HepG2 (cell line): Measurements from ENCODE around the gene CAMSAP1. TPM values are rescaled to one million over a fixed set of nuclear protein-coding genes. Genes with fewer than 3 reads are reported as not detected.

Source experiments
- ATAC-seq: fragments of 200-7000 bp; cut with Tn5 transposase; 3 replicates; pipeline ENCODE4 v1.9.1; 2020; ENCODE audit warnings: mild to moderate bottlenecking, moderate library complexity
- BruUV-seq: library from RNA; stranded (reverse); fragments of 400-500 nt; replicated peaks from 2 replicates; lab custom pipeline; 2021; lab: Mats Ljungman, UMichigan
- CTCF ChIA-PET: fragments of 300-600 bp; formaldehyde crosslinking; extraction: SDS; loops from one replicate; lab custom pipeline; 2021; ENCODE audit warnings: low total read pairs, inconsistent platforms, low intra/inter-chr PET ratio; lab: Yijun Ruan, JAX
- POLR2A ChIA-PET: fragments of 350-600 bp; sonication (Branson Sonifier 250); formaldehyde crosslinking; loops from one replicate; lab custom pipeline; 2020; ENCODE audit warnings: antibody characterized with exemption, inconsistent platforms; lab: Yijun Ruan, JAX
- DNase-seq: peaks from one replicate; pipeline ENCODE4 v3.0.0-alpha.2; 2015; ENCODE audit warnings: low spot score
- FAIRE-seq: peaks from 3 replicates; lab custom pipeline; 2011; peaks lifted over from hg19 to GRCh38; lab: Jason Lieb, UNC
- H2AFZ ChIP-seq: one replicate; pipeline ENCODE4 v1.6.1; 2011; ENCODE audit warnings: low read length, inconsistent platforms
- H3K27ac ChIP-seq: fragments of 300-600 bp; 3 replicates; pipeline ENCODE4 v1.8.0; 2011; ENCODE audit warnings: mixed run types, mild to moderate bottlenecking, mixed read lengths, low read length, inconsistent platforms; ENCODE audit not compliant: insufficient read depth; ENCODE audit errors: extremely low read length
- H3K27me3 ChIP-seq, 2 experiments: fragments of 200-600 bp in 1 of 2; 2 replicates in 1 of 2; 3 replicates in 1 of 2; pipeline versions ENCODE4 v1.6.0 to v1.8.0; 2011; ENCODE audit warnings: low read length in 2 of 2, mild to moderate bottlenecking in 2 of 2, moderate library complexity in 2 of 2, inconsistent platforms in 1 of 2; ENCODE audit not compliant: insufficient read depth in 2 of 2, control insufficient read depth in 1 of 2
- H3K36me3 ChIP-seq, 2 experiments: fragments of 200-600 bp in 1 of 2; replicated peaks in 1 of 2; 2 replicates in 1 of 2; 3 replicates in 1 of 2; pipeline versions ENCODE4 v1.5.1 to v1.8.0; 2011; ENCODE audit warnings: low read length in 2 of 2, inconsistent platforms in 1 of 2; ENCODE audit not compliant: insufficient read depth in 2 of 2, control insufficient read depth in 1 of 2
- H3K4me1 ChIP-seq: 2 replicates; pipeline ENCODE4 v1.5.1; 2012; ENCODE audit warnings: low read length, inconsistent platforms; ENCODE audit not compliant: insufficient read depth
- H3K4me2 ChIP-seq: 2 replicates; pipeline ENCODE4 v1.6.0; 2011; ENCODE audit warnings: low read depth, low read length, inconsistent platforms
- H3K4me3 ChIP-seq, 3 experiments: fragments of 200-600 bp in 1 of 3; sonication (generic), shearing (Covaris generic) in 1 of 3; replicated peaks in 1 of 3; 2 replicates each; pipeline ENCODE4 v1.5.1; 2011 to 2016; ENCODE audit warnings: low read length in 3 of 3, inconsistent platforms in 2 of 3, low read depth in 2 of 3, mild to moderate bottlenecking in 2 of 3, control low read depth in 1 of 3, mixed read lengths in 1 of 3; ENCODE audit not compliant: insufficient read depth in 1 of 3
- H3K79me2 ChIP-seq: one replicate; pipeline ENCODE4 v1.6.1; 2011; ENCODE audit warnings: low read length, inconsistent platforms; ENCODE audit not compliant: insufficient read depth
- H3K9ac ChIP-seq: 2 replicates; pipeline ENCODE4 v1.6.0; 2011; ENCODE audit warnings: mild to moderate bottlenecking, low read depth, low read length, inconsistent platforms; ENCODE audit not compliant: insufficient read depth
- H3K9me3 ChIP-seq: 2 replicates; pipeline ENCODE4 v1.5.1; 2012; ENCODE audit warnings: mild to moderate bottlenecking, low read length
- H4K20me1 ChIP-seq: 2 replicates; pipeline ENCODE4 v1.6.0; 2011; ENCODE audit warnings: inconsistent platforms, mild to moderate bottlenecking, low read length, moderate library complexity; ENCODE audit not compliant: insufficient read depth
- BATF2 ChIP-seq: sonication (generic); formaldehyde crosslinking; IDR thresholded peaks from 2 replicates; pipeline ENCODE4 v1.8.0; 2022; ENCODE audit warnings: mild to moderate bottlenecking, missing genetic modification reagents, moderate library complexity
- HNRNPL ChIP-seq: fragments of 200-400 bp; formaldehyde crosslinking; IDR thresholded peaks from 2 replicates; pipeline ENCODE4 v1.6.1; 2017; ENCODE audit warnings: mild to moderate bottlenecking, low read depth, low read length
- HOXA5 ChIP-seq: sonication (generic); formaldehyde crosslinking; IDR thresholded peaks from 2 replicates; pipeline ENCODE4 v1.4.0; 2020; ENCODE audit warnings: missing genetic modification reagents
- JUN ChIP-seq: sonication (generic); formaldehyde crosslinking; IDR thresholded peaks from 2 replicates; pipeline ENCODE4 v1.4.0; 2020; ENCODE audit warnings: mild to moderate bottlenecking, missing genetic modification reagents
- MNT ChIP-seq: fragments of 450-650 bp; IDR thresholded peaks from 2 replicates; pipeline ENCODE4 v1.6.1; 2016
- SMARCC2 ChIP-seq: fragments of 450-650 bp; IDR thresholded peaks from 2 replicates; pipeline ENCODE4 v1.6.1; 2017; ENCODE audit warnings: antibody characterized with exemption, mild to moderate bottlenecking
- SP1 ChIP-seq, 2 experiments: fragments of 450-650 bp in 1 of 2; sonication (generic) in 1 of 2; formaldehyde crosslinking in 1 of 2; IDR thresholded peaks; 2 replicates each; pipeline versions ENCODE4 v1.4.0 to v1.6.1; 2016 to 2020; ENCODE audit warnings: missing genetic modification reagents in 1 of 2
- ZNF646 ChIP-seq: sonication (generic); formaldehyde crosslinking; IDR thresholded peaks from 2 replicates; pipeline ENCODE4 v1.9.0; 2021; ENCODE audit warnings: mild to moderate bottlenecking, missing genetic modification reagents
- WGBS: methylation state at CpG from one replicate; pipeline ENCODE4 v1.1.6; 2017; ENCODE audit warnings: low lambda C conversion rate; 5-methylcytosine and 5-hydroxymethylcytosine counted together
- in situ Hi-C: cut with HindIII; loops from 2 replicates; pipeline ENCODE4 v1.10.0; 2017; ENCODE audit warnings: low pct_unique_long_range_greater_than_20kb; ENCODE audit not compliant: extremely low pct_ligation_motif_present
- intact Hi-C: fragments of 100-400 bp; cut with micrococcal nuclease; formaldehyde crosslinking; loops from one replicate; pipeline ENCODE4 v1.10.0; 2022; ENCODE audit not compliant: unreplicated experiment
- polyA plus RNA-seq, 8 experiments: library from polyadenylated mRNA; depleted of rRNA in 3 of 8; stranded (reverse) in 7 of 8; unstranded in 1 of 8; fragments of >200 nt; fragmentation: Illumina TruSeq in 4 of 8; extraction: Trizol in 4 of 8; gene quantifications; 2 replicates each; pipeline versions ENCODE4 v1.2.1 to v1.2.3, GENCODE V29; 2011 to 2016; ENCODE audit warnings: low read depth in 4 of 8, missing spikeins in 1 of 8, mixed read lengths in 1 of 8; ENCODE audit not compliant: insufficient read depth in 1 of 8
- total RNA-seq, 5 experiments: library from RNA; depleted of rRNA; stranded (reverse); fragments of >200 nt; fragmentation: Illumina TruSeq; extraction: Trizol; gene quantifications; 2 replicates each; pipeline ENCODE4 v1.2.3, GENCODE V29; 2016; ENCODE audit warnings: low read depth in 1 of 5

The CAMSAP1 gene
- total and polyA plus RNA-seq, 2 of the 13 experiments (the other 11 are each of a cell fraction or from before 2014, with no cell fraction given), result 3.8 to 12.4 TPM

- ChIA-PET POLR2A (no interaction called here), CTCF (no interaction called here)
- DNase-seq (no peak), FAIRE-seq (no peak), ATAC-seq (no peak)
- no peak overlapping the region for H3K4me2 ChIP-seq
- no peaks in the 10 kb centered on the region for H3K79me2 ChIP-seq
- intact Hi-C loops (no loop called here), in situ Hi-C loops (no loop called here)
- no peak overlapping the region for H2AFZ ChIP-seq
- TF ChIP-seq SP1 (IDR thresholded peaks at IDR 0.05) (no peak), SP1 (CRISPR knock-in tag; IDR thresholded peaks at IDR 0.05) (no peak), HNRNPL (peak; percentile 70; the same call in 1 of the 2 replicates), JUN (CRISPR knock-in tag) (no peak)
- 7% methylated on average over 3 of the region's 24 CpGs for WGBS
- peaks cover 11 to 69% of the 10 kb centered on the region in 2 experiments for H3K27me3 ChIP-seq
- H3K9me3 ChIP-seq, result no peaks in the 10 kb centered on the region
- no peaks in the 10 kb centered on the region for H3K36me3 ChIP-seq
- H3K4me3 ChIP-seq, result no peak overlapping the region
- no peak overlapping the region for H3K9ac ChIP-seq
- H4K20me1 ChIP-seq, result no peaks in the 10 kb centered on the region
- H3K27ac ChIP-seq, result no peak overlapping the region
- no peaks in the 10 kb centered on the region for H3K4me1 ChIP-seq
- BruUV-seq, result no TSS peak
Observed at GRCh38 chr9:135774794-135775525, 132.4 kb downstream of the CAMSAP1 start.

GRCh38 chr9:135774239-135774747 is 133.1 kb downstream of the CAMSAP1 start:
- WGBS, result 35% methylated on average over 14 of the region's 15 CpGs
- no peaks in the 10 kb centered on the region for H4K20me1 ChIP-seq
- DNase-seq, result no peak
- H3K27me3 ChIP-seq, result peaks cover 5 to 63% of the 10 kb centered on the region in 2 experiments; a peak in 4 of 5 replicates
- no peak for ATAC-seq
- no peaks in the 10 kb centered on the region for H3K79me2 ChIP-seq
- H3K36me3 ChIP-seq, result no peaks in the 10 kb centered on the region
- H3K4me3 ChIP-seq, result no peak overlapping the region
- in situ Hi-C loops (no loop called here), intact Hi-C loops (no loop called here)
- no TSS peak for BruUV-seq
- peak; percentile 71 for FAIRE-seq
- ChIA-PET POLR2A (no interaction called here), CTCF (no interaction called here)
- H2AFZ ChIP-seq, result no peak overlapping the region
- no peaks in the 10 kb centered on the region for H3K4me1 ChIP-seq
- no peak overlapping the region for H3K9ac ChIP-seq
- H3K27ac ChIP-seq, result no peak overlapping the region
- no peaks in the 10 kb centered on the region for H3K9me3 ChIP-seq
- no peak overlapping the region for H3K4me2 ChIP-seq
- TF ChIP-seq BATF2 (CRISPR knock-in tag) (no peak), ZNF646 (CRISPR knock-in tag) (peak; percentile 99), HOXA5 (CRISPR knock-in tag) (no peak), MNT (peak; percentile 97), SMARCC2 (no peak)
